GM04503 (cell line): ENCODE data around the gene CDKAL1.
A peak's percentile ranks its signal among the peaks of the same experiment; 100 is the strongest.
"Not testable (repeated sequence)": the region's sequence is repeated elsewhere in the genome, so short reads cannot be mapped to it uniquely, and the experiment has no call there.

Source experiments
- DNase-seq: peaks from one replicate; pipeline ENCODE4 v3.0.0-alpha.2; 2012; ENCODE audit warnings: low read depth

CDKAL1 gene

GRCh38 chr6:21079468-21080048, 545.3 kb downstream of the CDKAL1 start:
- DNase-seq, result peak; percentile 35

- no peak for DNase-seq
Measured at GRCh38 chr6:21080221-21080620, 546.0 kb downstream of the CDKAL1 start.

GRCh38 chr6:21082091-21082490, 547.8 kb downstream of the CDKAL1 start:
- DNase-seq, result no peak

DNA sequence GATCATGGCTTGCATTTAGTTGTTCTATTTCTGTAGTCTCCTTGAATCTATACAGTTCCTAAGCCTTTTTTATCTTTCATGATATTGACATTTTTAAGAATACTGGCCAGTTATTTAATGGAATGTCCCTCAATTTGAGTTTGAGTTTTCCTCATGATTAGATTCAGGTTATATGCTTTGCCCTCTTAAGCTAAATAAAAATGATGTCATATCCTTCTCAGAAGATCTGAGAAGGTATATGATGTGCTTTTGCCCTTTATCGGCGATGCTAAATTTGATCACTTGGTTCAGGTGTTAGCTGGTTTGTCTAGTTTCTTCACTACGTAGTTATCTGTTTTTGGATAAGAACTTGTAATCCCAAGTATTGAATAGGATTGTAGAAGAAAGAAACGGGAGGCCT, 549.5 kb downstream of the CDKAL1 start:
- DNase-seq, result no peak

DNA sequence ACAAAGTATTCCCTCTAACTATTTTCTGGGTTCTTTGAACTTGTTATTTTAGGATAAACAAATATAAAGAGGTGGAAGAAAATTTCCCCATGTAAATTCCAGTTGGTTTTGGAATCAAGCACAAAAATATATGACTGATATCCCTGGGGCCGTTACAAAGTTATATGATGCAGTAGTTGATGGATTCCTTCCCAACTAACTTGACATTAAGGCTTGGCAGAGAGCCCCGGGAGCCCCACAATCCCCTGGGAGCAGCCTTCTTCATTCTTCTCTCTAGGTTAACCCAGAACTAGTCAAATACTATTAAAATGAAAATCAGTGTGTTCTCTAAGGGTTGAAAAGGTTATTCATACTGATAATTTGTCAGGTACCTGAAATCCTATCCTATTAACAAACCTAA, 550.4 kb downstream of the CDKAL1 start:
- DNase-seq, result no peak

DNA sequence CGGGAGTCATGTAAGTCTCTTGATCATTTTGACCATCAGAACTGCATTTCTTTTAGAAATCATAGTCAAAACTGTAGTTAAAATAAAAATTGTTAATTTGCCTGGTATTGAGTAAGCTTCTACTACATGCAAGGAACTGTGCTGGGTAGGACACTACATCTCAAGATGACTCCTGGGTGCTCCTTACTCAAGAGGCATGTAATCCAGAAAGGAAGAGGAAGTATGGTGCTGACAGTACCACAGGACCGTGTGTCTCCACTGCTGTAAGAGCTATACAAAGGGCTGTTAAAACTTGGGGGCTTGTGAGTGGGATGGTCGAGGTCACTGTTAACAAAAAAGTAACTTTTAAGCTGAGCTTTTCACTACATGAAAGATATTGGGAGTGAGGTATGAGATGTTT, 551.0 kb downstream of the CDKAL1 start:
- DNase-seq, result no peak

DNA sequence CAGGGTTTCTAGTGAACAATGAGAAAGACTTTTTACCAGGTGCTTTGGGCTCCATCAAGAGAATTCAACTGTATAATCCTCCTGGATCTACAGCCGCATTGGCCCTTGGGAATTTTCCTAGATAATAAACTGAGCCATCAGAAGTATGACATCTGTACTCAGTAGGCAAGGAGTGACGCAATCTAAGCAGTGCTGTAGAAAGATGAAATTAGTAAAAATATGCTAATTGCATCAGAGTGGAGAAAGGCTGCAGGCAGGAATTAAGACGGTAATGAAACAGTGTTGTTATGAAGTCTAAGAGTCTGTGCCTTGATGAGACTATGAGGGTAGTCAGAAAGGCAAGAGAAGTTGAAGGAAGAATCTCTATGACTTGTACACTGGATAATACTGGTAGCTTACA, 551.4 kb downstream of the CDKAL1 start:
- DNase-seq, result no peak

- DNase-seq, result no peak
Measured at GRCh38 chr6:21087188-21087587, 552.9 kb downstream of the CDKAL1 start.

DNA sequence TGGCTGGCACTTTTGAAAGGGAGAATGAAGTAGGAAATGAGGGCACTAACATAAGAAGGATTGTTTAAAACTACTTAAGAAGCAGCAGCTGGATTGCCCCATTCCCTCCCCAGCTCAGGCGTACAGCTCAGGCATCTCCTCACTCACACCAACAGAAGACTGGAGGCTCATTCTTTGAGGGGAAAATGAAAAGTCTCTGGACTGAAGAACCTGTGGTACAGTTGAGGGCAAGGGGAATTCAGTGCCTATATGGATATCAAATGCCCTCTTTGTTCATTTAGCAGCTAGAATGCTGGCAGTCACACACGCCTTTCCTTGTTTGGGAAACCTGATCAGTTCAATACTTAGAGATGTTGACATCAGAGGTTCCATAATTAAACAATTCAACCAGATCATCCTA, 557.2 kb downstream of the CDKAL1 start:
- no peak for DNase-seq

DNA sequence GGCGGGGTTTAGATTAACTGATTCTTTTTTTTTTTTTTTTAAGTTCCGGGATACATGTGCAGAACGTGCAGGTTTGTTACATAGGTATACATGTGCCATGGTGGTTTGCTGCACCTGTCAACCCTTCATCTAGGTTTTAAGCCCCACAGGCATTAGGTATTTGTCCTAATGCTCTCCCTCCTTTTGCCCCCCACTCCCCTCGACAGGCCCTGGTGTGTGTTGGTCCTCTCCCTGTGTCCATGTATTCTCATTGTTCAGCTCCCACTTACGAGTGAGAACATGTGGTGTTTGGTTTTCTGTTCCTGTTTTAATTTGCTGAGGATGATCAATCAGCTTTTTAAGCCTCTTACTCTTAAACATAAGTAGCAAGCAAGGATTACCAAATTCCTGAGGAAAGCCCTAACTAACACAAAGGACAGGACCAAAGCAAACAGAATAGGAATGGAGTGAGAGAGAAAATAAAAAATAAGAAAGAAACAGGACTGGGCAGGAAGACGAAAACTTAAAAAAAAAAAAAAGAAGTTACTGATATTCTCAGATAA, 558.0 kb downstream of the CDKAL1 start:
- not testable (repeated sequence) for DNase-seq

- DNase-seq, result no peak
Measured at GRCh38 chr6:21095462-21095861, 561.2 kb downstream of the CDKAL1 start.

DNA sequence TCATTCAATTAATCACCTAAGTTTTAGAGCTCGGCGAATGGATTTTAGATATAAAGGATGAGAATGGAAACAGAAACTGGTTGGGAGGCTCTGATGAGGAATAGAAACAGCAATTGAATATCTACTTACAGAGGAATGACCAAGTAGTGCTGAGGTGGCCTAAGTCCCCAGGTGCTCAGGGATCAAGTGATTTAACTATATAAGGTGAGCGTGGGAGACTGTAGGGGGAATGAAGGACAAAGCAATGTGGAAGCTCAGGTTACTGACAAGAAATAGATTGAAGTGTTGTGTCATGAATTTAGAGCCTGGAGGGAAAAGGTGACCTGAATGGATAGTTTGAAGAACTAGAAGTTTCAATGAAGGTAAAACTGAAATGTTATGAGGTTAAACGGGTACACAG, 563.9 kb downstream of the CDKAL1 start:
- no peak for DNase-seq

GRCh38 chr6:21098744-21099143, 564.5 kb downstream of the CDKAL1 start:
- no peak for DNase-seq

DNA sequence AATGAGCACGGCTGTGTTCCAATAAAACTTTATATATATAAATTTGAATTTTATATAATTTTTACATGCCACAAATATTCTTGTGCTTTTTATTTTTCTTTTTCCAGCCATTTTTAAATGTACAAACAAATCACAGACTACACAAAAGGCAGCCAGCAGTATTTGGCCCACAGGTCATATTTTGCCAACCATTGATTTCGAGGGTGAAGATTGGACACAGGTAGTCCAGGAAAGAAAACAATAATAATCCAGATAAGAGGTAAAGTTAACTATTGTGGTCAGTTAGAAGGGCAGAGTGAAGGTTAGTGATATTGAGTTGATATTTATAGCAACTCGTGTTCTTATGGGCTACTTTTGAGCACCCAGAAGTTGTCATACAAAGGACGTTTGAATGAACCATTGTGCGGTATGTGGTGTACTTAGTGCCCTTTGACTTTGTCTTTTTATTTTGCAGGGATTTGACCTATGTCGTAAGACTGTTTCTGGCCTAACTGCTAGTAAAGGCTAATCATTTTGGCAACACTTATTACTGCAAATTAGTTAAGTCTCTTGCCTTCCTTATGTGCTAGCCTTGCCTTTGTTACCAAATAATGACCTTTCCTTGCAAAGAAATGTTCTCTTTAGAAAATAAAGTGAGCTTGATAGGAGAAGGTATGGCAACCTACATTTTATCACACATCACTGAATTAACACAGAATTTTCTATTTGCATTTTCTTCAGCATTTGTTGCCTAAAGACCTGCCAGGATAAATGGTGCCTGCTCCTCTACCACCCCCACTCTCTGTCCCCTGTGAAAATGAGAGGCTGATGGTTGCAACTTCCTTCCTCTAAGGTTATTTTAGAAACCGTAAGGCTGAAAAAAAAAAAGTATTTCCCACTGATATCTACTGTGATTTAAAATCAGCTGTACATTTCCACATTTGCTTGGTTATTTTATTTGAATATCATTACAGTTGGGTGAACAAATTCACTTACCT, 565.4 kb downstream of the CDKAL1 start:
- no peak for DNase-seq

GRCh38 chr6:21100991-21101390, 566.7 kb downstream of the CDKAL1 start:
- no peak for DNase-seq

DNA sequence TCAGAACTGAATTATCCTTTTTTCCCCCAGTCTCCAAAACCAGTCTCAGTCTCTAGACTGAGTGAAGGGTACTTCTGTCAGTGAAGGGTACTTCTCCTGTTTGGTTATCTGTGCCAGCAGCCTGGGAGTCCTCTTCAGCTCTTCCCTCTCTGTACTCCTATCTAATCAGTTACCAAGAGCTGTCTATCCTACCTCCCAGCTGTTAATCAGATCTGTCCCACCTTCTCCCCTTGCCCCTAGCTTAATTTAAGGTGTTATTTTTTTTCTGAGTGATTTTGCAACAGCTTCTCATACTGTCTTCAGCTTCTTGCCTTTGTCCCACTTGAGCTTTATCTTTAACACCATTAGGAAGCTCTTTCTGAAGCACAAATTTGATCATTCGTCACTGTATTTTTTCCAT, 567.4 kb downstream of the CDKAL1 start:
- no peak for DNase-seq

DNA sequence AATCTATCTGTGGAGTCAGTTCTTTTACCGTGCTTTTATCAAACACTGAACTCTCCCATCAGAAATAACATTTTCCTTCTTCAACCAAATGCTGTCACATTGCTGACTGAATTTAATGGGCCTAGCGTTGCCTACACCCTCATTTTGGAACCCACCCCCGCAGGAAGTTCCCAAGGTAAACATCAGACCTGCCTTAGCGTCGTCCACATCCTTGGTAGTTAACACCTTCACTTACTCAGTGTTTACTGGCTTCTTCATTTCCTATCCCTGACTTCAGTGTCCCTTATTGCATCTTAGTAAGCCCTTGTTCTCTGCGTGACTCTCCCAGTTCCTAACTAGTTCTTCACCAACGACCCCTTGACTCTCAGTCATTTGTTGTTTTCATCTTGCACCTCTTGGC, 567.9 kb downstream of the CDKAL1 start:
- DNase-seq, result no peak

GRCh38 chr6:21102624-21103023, 568.4 kb downstream of the CDKAL1 start:
- DNase-seq, result no peak

DNA sequence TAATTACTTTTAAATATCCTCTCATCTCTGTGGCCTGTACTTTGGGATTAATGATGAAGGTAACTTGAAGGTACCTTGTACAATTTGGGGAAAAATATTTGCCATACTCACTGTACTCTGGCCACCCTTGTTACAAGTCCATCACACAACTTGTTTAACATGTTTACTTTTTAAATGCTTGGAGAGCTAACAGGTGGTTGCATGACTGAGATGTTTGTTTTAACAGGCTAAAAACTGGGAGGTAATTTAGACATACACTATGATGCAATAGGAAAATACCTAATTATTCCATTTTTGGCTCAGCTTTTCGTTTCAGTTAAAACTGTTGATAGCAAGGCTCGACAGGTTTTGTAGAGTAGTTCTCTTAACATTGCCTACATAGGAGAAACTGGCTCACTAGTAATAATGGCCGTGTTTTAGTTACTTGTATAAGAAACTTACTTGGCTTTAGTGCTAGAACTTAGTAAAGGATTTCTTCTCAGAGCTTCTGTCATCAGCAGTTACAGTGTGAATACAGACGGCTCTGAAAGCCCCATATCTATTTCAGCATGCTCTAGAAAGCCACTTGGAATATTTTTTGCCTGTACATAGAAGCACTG, 569.5 kb downstream of the CDKAL1 start:
- no peak for DNase-seq

DNA sequence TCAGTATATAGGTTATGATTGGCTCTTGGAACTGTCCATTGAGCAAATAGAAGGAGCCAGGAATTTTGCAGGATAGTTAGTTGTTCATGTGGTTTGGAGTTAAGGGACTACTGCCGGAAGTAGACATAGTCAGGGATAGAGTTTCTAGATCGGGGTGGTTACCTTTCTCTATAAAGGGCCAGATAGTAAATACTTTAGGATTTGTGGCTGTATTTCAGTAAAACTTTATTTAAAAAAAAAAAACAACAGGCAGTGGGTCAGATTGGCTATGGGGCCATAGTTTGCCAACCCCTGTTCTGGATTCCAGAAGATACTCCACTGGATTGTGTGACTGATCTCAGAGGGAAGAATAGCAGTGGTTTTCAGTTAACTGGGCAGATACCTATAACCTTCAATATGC, 570.0 kb downstream of the CDKAL1 start:
- no peak for DNase-seq

DNA sequence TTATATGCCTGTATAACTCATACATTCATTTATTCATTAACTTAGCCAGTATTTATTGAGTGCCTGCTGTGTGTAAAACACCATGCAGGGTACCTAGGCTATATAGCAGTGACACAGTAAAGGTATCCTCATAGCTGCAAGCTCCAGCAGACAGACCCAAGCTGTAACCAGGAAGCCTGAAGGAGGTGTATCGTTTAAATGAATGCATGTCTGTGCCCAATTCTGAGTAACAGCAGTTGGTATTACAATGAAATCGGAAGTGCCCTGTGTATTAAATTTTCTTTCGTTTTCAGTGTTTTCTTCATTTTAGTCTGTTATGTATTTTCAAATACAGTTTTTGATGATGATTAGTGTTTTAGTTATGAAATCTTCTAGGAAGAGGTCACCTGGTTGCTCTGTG, 573.5 kb downstream of the CDKAL1 start:
- DNase-seq, result no peak

GRCh38 chr6:21109391-21110178, 575.3 kb downstream of the CDKAL1 start:
- DNase-seq, result peak; percentile 54
